GF-D8 (cell line): ENCODE measurements around the gene BCL2L13.

Experiments
- DNase-seq: peaks from one replicate; lab custom pipeline; 2025; lab: John Stamatoyannopoulos, UW

The BCL2L13 gene, protein sequence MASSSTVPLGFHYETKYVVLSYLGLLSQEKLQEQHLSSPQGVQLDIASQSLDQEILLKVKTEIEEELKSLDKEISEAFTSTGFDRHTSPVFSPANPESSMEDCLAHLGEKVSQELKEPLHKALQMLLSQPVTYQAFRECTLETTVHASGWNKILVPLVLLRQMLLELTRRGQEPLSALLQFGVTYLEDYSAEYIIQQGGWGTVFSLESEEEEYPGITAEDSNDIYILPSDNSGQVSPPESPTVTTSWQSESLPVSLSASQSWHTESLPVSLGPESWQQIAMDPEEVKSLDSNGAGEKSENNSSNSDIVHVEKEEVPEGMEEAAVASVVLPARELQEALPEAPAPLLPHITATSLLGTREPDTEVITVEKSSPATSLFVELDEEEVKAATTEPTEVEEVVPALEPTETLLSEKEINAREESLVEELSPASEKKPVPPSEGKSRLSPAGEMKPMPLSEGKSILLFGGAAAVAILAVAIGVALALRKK

GRCh38 chr22:17638432-17639246, at the start of gene BCL2L13:
Gene BCL2L13, plus strand, starts transcription at chr22:17638757. Its CDS starts 16,955 bp downstream, at chr22:17655712.
- DNase-seq = peak; percentile 82

DNA sequence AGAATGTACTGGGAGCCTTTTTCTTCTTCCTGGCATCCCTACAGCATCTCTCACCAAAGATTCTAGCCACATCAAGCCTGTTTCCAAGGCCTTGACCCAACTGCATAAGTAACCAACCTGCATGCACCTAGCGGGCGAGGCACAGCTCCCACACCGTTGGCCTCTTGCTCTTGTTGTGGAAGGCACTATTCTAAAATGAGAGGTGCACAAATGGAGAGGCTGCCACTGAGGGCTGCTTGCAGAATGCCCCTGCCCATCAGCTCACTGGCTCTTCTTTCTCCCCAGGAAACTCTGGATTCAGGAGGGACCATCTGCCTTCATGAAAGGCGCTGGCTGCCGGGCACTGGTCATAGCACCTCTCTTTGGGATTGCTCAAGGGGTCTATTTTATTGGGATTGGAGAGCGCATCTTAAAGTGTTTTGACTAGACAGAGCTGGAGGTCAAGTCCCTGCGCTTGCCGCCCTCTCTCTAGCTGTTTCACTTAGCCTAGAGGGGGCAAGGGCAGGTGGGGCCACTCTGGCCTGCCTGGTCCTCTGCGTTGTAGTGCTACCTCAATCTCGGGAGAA, 48.7 kb upstream of the BCL2L13 start:
- no peak for DNase-seq

DNA sequence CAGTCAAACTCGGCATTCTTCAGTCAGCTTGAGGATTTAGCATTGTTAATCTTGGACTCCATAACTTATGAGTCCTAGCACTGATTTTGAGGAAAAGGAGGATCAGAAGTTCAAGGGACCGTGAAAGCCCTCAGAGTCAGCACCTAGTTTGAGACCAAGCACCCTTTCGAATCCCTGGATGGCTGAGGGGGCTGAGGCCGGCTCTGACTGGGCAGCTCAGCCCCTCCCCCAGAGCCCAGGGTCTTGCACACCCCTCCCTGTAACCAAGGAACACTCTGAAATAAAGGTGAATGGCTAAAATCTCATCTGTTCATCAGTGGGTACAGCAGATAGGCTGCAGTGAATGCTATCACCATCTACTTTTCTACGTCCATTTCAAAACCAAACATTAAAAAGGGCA, 48.0 kb upstream of the BCL2L13 start:
- no peak for DNase-seq

- DNase-seq = no peak
Observed at GRCh38 chr22:17592201-17592600, 46.4 kb upstream of the BCL2L13 start.

- DNase-seq = no peak
Observed at GRCh38 chr22:17596226-17596625, 42.3 kb upstream of the BCL2L13 start.

- DNase-seq = no peak
Observed at GRCh38 chr22:17597217-17597616, 41.3 kb upstream of the BCL2L13 start.

DNA sequence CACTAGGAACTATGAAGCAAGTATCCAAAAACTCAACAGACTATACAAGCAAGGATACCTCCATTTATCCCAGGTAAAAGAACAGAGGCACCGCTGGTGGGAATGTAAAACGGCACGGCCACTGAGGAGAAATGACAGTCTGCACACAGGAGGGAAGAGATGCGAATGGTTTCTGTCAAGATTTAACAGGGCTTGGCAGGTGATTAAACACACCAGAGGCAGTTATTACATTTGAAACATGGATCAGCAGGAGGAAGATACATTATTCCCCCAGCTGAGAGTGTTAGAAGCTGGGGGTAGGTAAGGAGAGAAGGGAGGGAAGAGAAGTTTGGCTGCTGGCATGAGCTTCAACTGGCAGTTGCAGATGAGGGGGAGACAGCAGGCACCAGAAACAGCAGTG, 40.2 kb upstream of the BCL2L13 start:
- DNase-seq = no peak

GRCh38 chr22:17601031-17601430, 37.5 kb upstream of the BCL2L13 start:
- no peak for DNase-seq

DNA sequence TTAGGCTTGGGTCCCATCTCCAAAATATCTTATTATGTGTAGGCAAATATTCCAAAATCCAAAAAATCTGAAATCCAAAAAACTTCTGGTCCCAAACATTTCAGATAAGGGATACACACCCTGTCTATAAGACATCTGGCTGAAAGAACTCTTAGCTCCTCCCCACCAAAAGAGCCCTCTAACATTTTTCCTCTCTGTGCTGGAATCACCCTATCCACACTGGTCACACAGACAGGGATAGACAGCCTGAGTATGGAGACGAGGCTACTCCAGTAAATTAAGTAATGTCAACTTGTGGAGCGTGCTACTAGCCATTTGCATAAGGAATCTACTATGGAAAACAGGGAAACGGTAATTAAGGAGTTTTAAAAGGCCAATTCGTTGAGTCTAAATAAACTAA, 34.9 kb upstream of the BCL2L13 start:
- no peak for DNase-seq

DNA sequence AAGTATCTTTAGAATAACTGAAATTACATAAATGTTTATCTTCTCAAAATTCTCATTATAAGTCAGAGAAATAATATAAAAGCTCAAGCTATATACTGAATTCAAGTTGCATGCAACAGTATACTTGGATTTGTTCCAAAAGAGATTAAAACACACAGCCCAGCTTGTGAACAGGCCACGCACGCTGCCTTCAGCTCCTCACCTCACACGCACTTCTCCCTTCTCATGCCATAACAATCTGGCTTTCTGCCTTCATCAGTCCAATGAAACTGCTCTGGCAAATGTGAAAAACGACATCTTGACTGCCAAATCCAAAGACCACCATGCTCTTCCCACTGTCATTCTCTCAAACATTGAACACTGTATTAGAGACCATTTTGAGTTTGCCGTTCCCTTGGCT, 32.1 kb upstream of the BCL2L13 start:
- DNase-seq = no peak

DNA sequence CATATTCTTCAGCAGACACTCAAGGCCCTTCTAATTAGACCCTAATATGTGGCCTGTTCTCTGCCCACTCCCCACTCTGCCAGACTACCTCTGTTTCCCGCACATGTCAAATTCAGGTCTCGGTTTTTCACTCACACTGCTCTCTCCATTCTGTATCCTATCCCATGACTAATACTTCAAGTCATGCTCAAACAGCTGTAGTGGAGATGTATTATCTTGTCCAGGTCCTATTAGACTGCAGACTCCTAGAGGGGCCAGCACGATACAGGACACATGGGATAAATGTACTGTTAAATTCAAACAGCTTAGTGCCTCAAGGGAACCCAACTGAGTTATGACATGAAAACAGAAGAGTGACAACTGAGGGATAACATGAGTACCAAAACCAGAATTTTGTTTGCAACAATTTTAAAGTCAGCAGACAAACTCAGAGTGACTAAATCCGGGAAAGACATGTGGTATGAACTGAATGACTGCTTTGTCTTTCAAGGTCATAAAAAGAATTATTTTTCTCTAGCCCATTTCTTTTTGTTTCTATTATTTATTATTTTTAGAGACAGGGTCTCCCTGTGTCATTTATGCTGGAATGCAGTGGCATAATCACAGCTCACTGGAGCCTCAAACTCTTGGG, 30.6 kb upstream of the BCL2L13 start:
- DNase-seq = no peak

GRCh38 chr22:17612057-17612456, 26.5 kb upstream of the BCL2L13 start:
- DNase-seq = no peak

GRCh38 chr22:17613280-17613679, 25.3 kb upstream of the BCL2L13 start:
- DNase-seq = no peak

- no peak for DNase-seq
Observed at GRCh38 chr22:17627961-17628405, 10.6 kb upstream of the BCL2L13 start.

- peak; percentile 94 for DNase-seq
Observed at GRCh38 chr22:17628406-17629172, 10.0 kb upstream of the BCL2L13 start, which contains the start of gene ATP6V1E1. Gene ATP6V1E1, minus strand, starts transcription at chr22:17628749. Its CDS starts 114 bp downstream, at chr22:17628635.

GRCh38 chr22:17629173-17629489, 9.4 kb upstream of the BCL2L13 start:
- no peak for DNase-seq

- no peak for DNase-seq
Observed at GRCh38 chr22:17629641-17630040, 8.9 kb upstream of the BCL2L13 start.

DNA sequence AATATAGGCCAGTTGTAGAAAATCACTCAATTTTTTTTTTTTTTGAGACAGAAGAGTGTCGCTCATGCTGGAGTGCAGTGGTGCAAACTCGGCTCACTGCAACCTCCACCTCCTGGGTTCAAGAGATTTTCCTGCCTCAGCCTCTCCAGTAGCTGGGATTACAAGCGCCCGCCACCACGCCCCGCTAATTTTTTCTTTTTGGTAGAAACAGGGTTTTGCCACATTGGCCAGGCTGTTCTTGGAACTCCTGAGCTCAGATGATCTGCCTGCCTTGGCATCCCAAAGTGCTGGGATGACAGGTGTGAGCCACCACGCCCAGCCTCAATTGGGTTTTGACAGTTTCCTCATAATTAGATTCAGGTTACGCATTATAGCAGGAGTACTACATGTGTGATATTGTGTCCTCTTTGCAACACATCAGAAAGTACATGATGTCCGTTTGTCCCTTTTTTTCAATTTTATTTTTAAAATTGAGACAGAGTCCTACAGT, 7.4 kb upstream of the BCL2L13 start:
- DNase-seq = no peak

DNA sequence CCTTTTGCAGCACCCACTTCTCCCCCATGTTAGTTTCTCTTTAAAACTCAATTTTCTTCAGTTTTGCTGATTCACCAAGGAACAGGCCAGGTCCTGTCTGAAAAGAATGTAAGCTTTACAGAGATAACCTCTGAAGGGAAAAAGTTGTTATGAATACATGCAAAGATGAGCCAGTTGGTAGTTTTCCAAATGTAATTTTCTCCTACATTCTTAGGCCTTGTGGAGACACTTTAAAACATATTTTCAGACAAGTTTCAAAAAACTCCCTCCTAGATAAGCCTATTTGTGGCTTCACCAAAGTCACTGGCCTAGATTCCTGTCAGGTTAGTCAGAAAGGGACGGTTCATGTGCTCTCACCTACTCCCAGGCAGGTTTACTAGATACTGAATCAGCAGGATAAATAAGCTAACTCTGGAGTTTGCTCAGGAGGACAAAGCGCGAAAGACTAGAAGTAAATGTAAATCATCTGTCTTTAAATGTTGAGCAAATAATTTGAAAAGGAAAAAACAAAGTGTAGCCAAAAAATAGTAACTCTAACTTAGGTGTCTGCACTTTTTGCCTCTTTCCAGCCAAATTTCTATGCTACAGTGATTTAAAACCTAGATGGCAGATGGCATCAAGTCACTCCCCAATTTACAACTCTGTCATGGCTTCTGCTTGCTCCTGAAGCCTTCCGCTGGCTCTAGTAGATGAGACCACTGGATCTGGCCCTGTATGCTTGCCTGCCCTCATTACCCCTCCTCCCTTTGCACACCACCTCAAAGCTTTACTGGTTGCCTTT, 5.2 kb upstream of the BCL2L13 start:
- DNase-seq = no peak

DNA sequence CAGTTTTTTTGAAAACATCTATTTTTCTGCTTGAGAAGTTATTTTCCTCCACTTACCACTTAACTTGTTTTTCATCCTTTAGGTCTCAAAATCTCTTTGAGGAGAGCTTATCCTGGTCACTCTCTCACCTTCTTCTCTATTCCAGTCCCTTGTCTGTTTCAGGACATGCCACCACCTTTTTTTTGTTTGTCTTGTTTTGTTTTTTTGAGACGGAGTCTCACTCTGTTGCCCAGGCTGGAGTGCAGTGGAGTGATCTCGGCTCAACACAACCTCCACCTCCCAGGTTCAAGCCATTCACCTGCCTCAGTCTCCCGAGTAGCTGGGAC, 4.6 kb upstream of the BCL2L13 start:
- no peak for DNase-seq

GRCh38 chr22:17634696-17635095, 3.9 kb upstream of the BCL2L13 start:
- no peak for DNase-seq
